ENCODE data around the gene CDT1. TPM values are rescaled to one million over a fixed set of nuclear protein-coding genes. Genes with fewer than 3 reads are reported as not detected.

The CDT1 gene
- polyA plus RNA-seq, 1 of the 3 experiments (the other 2 are of a cell fraction): 6.1 TPM

DNA sequence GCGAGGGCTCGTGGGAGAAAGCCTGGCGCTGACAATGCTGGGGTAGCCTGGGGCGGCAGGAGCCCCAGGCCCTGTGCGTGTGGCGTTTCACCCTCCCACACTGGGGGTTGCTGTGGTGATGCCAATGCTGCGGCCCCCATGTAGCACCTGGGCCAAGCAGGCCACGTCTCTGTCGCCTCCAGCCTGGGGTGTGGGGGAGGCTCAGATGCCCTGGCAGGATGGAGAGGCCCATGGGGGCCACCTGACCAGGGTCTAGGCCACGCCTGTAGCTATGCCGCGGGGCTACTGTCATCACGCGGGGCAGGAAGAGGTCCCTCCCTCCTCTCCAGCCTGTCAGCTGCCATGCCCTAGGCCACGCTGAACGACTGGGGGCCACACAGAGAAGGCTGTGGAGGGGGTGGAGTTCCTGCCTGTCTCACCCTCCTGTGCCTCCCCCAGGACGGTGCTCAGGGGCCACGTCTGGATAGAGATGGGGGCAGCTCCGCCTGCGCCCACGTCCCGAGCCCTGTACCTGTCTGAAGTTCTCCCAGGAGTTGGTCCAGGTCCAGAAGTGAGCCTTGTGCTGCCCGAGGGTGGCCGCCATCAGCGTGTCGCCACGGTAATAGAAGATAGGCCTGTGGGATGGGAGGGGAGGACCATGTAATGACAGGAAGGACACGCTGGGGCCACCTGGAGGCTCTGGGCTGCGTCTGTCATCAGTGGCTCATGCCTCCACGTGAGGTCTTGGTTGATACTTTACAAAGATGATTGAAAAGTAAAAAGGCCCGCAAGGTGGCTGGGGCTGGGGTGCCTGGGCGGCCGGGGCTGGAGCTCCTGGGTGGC, 20.9 kb downstream of the CDT1 start:
- Histone ChIP-seq H3K4me3 (ENCODE audit: low read depth in 2 of 2, low read length in 1 of 2) (no peak overlapping the region), H3F3A (replicated peaks; ENCODE audit: insufficient read depth) (no peaks in the 10 kb centered on the region), H3K79me2 (ENCODE audit: insufficient read depth) (no peaks in the 10 kb centered on the region), H3K4me1 (ENCODE audit: control insufficient read depth in 1 of 2, insufficient read depth in 2 of 2, low read depth in 1 of 2, low read length in 1 of 2) (no peaks in the 10 kb centered on the region), H2AFZ (ENCODE audit: low read depth) (no peak overlapping the region), H4K20me1 (ENCODE audit: insufficient read depth) (no peaks in the 10 kb centered on the region), H3K27me3 (ENCODE audit: insufficient read depth) (no peaks in the 10 kb centered on the region), H3K36me3 (replicated peaks in 1 of 2; ENCODE audit: control insufficient read depth in 1 of 2, insufficient read depth in 2 of 2, low read length in 1 of 2) (peaks cover 0 to 19% of the 10 kb centered on the region in 2 experiments), H3K9me2 (no peaks in the 10 kb centered on the region), H3K4me2 (no peak overlapping the region), H3K27ac (ENCODE audit: low read depth in 2 of 2, low read length in 1 of 2) (no peak overlapping the region), H3K9ac (no peak overlapping the region), H3K9me3 (no peaks in the 10 kb centered on the region)
- 91% methylated on average over 13 of the region's 33 CpGs for WGBS (ENCODE audit: low lambda C conversion rate)
- TF ChIP-seq CHD2 (IDR thresholded peaks at IDR 0.05; ENCODE audit: low read length, partially characterized antibody) (no peak), TEAD4 (IDR thresholded peaks at IDR 0.05; ENCODE audit: borderline replicate concordance, insufficient read depth) (no peak)
- TF ChIP-seq, protein P1, sequence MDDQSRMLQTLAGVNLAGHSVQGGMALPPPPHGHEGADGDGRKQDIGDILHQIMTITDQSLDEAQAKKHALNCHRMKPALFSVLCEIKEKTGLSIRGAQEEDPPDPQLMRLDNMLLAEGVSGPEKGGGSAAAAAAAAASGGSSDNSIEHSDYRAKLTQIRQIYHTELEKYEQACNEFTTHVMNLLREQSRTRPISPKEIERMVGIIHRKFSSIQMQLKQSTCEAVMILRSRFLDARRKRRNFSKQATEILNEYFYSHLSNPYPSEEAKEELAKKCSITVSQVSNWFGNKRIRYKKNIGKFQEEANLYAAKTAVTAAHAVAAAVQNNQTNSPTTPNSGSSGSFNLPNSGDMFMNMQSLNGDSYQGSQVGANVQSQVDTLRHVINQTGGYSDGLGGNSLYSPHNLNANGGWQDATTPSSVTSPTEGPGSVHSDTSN (IDR thresholded peaks at IDR 0.05): no peak
- POLR2A ChIA-PET: no interaction called here
- CTCF ChIA-PET: interaction anchor here (1.2 kb wide), 2 partner anchors 9 to 343 kb away, joined by 3 read pairs; no protein-coding TSS in a partner anchor
- DNase-seq: no peak

DNA sequence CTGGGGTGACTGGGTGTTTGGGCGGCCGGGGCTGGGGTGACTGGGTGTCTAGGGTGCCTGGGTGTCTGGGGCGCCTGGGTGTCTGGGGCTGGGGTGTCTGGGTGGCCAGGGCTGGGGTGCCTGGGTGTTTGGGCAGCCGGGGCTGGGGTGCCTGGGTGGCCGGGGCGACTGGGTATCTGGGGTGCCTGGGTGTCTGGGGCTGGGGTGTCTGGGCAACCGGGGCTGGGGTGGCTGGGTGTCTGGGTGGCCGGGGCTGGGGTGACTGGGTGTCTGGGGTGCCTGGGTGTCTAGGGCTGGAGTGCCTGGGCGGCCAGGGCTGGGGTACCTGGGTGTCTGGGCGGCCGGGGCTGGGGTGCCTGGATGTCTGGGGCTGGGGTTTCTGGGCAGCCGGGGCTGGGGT, 21.6 kb downstream of the CDT1 start:
- H3K27me3 ChIP-seq (ENCODE audit: insufficient read depth): no peaks in the 10 kb centered on the region
- CTCF ChIA-PET: interaction anchor here (1.2 kb wide), 2 partner anchors 9 to 342 kb away, joined by 3 read pairs; no protein-coding TSS in a partner anchor
- H3K9me3 ChIP-seq: no peaks in the 10 kb centered on the region
- H3F3A ChIP-seq (replicated peaks; ENCODE audit: insufficient read depth): no peaks in the 10 kb centered on the region
- H3K9me2 ChIP-seq: no peaks in the 10 kb centered on the region
- no peaks in the 10 kb centered on the region for H3K79me2 ChIP-seq (ENCODE audit: insufficient read depth)
- H3K4me3 ChIP-seq (ENCODE audit: low read depth in 2 of 2, low read length in 1 of 2): no peak overlapping the region
- no peak for DNase-seq
- H4K20me1 ChIP-seq (ENCODE audit: insufficient read depth): no peaks in the 10 kb centered on the region
- no peak overlapping the region for H3K27ac ChIP-seq (ENCODE audit: low read depth in 2 of 2, low read length in 1 of 2)
- WGBS (ENCODE audit: low lambda C conversion rate): no CpG with 5 or more reads among the region's 12 CpGs
- H3K4me1 ChIP-seq (ENCODE audit: control insufficient read depth in 1 of 2, insufficient read depth in 2 of 2, low read depth in 1 of 2, low read length in 1 of 2): no peaks in the 10 kb centered on the region
- H3K4me2 ChIP-seq: no peak overlapping the region
- POLR2A ChIA-PET: no interaction called here
- H2AFZ ChIP-seq (ENCODE audit: low read depth): no peak overlapping the region
- no peak overlapping the region for H3K9ac ChIP-seq
- peaks cover 0 to 19% of the 10 kb centered on the region in 2 experiments for H3K36me3 ChIP-seq (replicated peaks in 1 of 2; ENCODE audit: control insufficient read depth in 1 of 2, insufficient read depth in 2 of 2, low read length in 1 of 2)
- TF ChIP-seq IRF3 (IDR thresholded peaks at IDR 0.05; ENCODE audit: low read depth, low read length): no peak
- TF ChIP-seq EZH2phosphoT487 (IDR thresholded peaks at IDR 0.05; ENCODE audit: borderline replicate concordance, low read depth): no peak
- no peak for TF ChIP-seq POLR2AphosphoS5 (IDR thresholded peaks at IDR 0.05; ENCODE audit: low read depth, low read length)
- no peak for TF ChIP-seq ELF1 (IDR thresholded peaks at IDR 0.05)
- TF ChIP-seq YY1 (IDR thresholded peaks at IDR 0.05; ENCODE audit: low read depth): no peak
- no peak for TF ChIP-seq TEAD4 (IDR thresholded peaks at IDR 0.05; ENCODE audit: borderline replicate concordance, insufficient read depth)
- TF ChIP-seq EP300 (IDR thresholded peaks at IDR 0.05; ENCODE audit: borderline replicate concordance in 1 of 2, low read depth in 1 of 2, low read length in 1 of 2): no peak
- TF ChIP-seq REST (IDR thresholded peaks at IDR 0.05; ENCODE audit: low read depth, low read length): no peak
- no peak for TF ChIP-seq FOSL2 (IDR thresholded peaks at IDR 0.05; ENCODE audit: borderline replicate concordance, low read depth)
- TF ChIP-seq GABPA (IDR thresholded peaks at IDR 0.05; ENCODE audit: low read depth): no peak
- TF ChIP-seq, protein P1 (IDR thresholded peaks at IDR 0.05): no peak
- TF ChIP-seq, protein P2, sequence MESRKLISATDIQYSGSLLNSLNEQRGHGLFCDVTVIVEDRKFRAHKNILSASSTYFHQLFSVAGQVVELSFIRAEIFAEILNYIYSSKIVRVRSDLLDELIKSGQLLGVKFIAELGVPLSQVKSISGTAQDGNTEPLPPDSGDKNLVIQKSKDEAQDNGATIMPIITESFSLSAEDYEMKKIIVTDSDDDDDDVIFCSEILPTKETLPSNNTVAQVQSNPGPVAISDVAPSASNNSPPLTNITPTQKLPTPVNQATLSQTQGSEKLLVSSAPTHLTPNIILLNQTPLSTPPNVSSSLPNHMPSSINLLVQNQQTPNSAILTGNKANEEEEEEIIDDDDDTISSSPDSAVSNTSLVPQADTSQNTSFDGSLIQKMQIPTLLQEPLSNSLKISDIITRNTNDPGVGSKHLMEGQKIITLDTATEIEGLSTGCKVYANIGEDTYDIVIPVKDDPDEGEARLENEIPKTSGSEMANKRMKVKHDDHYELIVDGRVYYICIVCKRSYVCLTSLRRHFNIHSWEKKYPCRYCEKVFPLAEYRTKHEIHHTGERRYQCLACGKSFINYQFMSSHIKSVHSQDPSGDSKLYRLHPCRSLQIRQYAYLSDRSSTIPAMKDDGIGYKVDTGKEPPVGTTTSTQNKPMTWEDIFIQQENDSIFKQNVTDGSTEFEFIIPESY (IDR thresholded peaks at IDR 0.05; ENCODE audit: borderline replicate concordance, low read depth): no peak
- TF ChIP-seq SIN3A (IDR thresholded peaks at IDR 0.05; ENCODE audit: borderline replicate concordance, low read depth, low read length): no peak
- no peak for TF ChIP-seq TAF1 (IDR thresholded peaks at IDR 0.05; ENCODE audit: borderline replicate concordance, low read depth, low read length)

Measured in SK-N-SH (cell line).